Measurements from ENCODE around the gene RALGPS1.
A peak's percentile ranks its signal among the peaks of the same experiment; 100 is the strongest.
"Not testable (repeated sequence)": the region's sequence is repeated elsewhere in the genome, so short reads cannot be mapped to it uniquely, and the experiment has no call there.

Gene RALGPS1

GRCh38 chr9:126989847-126990842 is 75.6 kb downstream of the RALGPS1 start:
- DNase-seq: no peak

GRCh38 chr9:126991183-126991582 is 76.6 kb downstream of the RALGPS1 start:
- no peak for DNase-seq

GRCh38 chr9:126992427-126992826 is 77.8 kb downstream of the RALGPS1 start:
- DNase-seq: no peak

GRCh38 chr9:126999315-127000068 is 84.9 kb downstream of the RALGPS1 start:
- no peak for DNase-seq

- DNase-seq: peak; percentile 9
Observed at GRCh38 chr9:127004946-127005769, 90.6 kb downstream of the RALGPS1 start.

GRCh38 chr9:127005770-127006314 is 91.3 kb downstream of the RALGPS1 start:
- no peak for DNase-seq

GRCh38 chr9:127007638-127008037 is 93.1 kb downstream of the RALGPS1 start:
- DNase-seq: no peak

GRCh38 chr9:127008076-127008475 is 93.5 kb downstream of the RALGPS1 start:
- DNase-seq: no peak

- DNase-seq: no peak
Observed at GRCh38 chr9:127011772-127012171, 97.2 kb downstream of the RALGPS1 start.

GRCh38 chr9:127012250-127012649 is 97.7 kb downstream of the RALGPS1 start:
- no peak for DNase-seq

GRCh38 chr9:127013597-127013996 is 99.0 kb downstream of the RALGPS1 start:
- peak; percentile 1 for DNase-seq

GRCh38 chr9:127014216-127014909 is 99.8 kb downstream of the RALGPS1 start:
- no peak for DNase-seq

GRCh38 chr9:127014910-127015540 is 100.4 kb downstream of the RALGPS1 start:
- no peak for DNase-seq

GRCh38 chr9:127015921-127016512 is 101.4 kb downstream of the RALGPS1 start:
- no peak for DNase-seq

- DNase-seq: not testable (repeated sequence)
Observed at GRCh38 chr9:127017979-127018378, 103.4 kb downstream of the RALGPS1 start.

GRCh38 chr9:127018935-127019334 is 104.4 kb downstream of the RALGPS1 start:
- DNase-seq: no peak

- DNase-seq: no peak
Observed at GRCh38 chr9:127020036-127020801, 105.6 kb downstream of the RALGPS1 start.

GRCh38 chr9:127020802-127021078 is 106.2 kb downstream of the RALGPS1 start:
- no peak for DNase-seq

GRCh38 chr9:127021664-127022363 is 107.2 kb downstream of the RALGPS1 start:
- DNase-seq: no peak
